ENCODE data around the gene LANCL3.

Gene LANCL3

GRCh38 chrX:37594755-37595382, 23.4 kb downstream of the LANCL3 start:
- Histone ChIP-seq H3K79me2 (ENCODE audit: insufficient read depth, low read length) (no peaks in the 10 kb centered on the region), H3K9me3 (ENCODE audit: insufficient read depth, low read depth, low read length) (no peaks in the 10 kb centered on the region)
- no peak for TF ChIP-seq CTCF (conservative IDR thresholded peaks at IDR 0.05; ENCODE audit: low read length)
- no peak for TF ChIP-seq EZH2phosphoT487 (IDR thresholded peaks at IDR 0.05; ENCODE audit: borderline replicate concordance)

GRCh38 chrX:37599729-37600128, 28.3 kb downstream of the LANCL3 start:
- H3K4me2 ChIP-seq (ENCODE audit: low read depth, low read length, poor library complexity, severe bottlenecking), result no peak overlapping the region
- H3K36me3 ChIP-seq (ENCODE audit: insufficient read depth, low read length), result no peaks in the 10 kb centered on the region
- H3K9ac ChIP-seq (ENCODE audit: low read depth, low read length, poor library complexity, severe bottlenecking), result no peak overlapping the region
- no peaks in the 10 kb centered on the region for H3K79me2 ChIP-seq (ENCODE audit: insufficient read depth, low read length)
- no peaks in the 10 kb centered on the region for H3K27me3 ChIP-seq (ENCODE audit: insufficient read depth, low read length, poor library complexity, severe bottlenecking)
- no peak overlapping the region for H3K4me3 ChIP-seq (ENCODE audit: low read length, poor library complexity, severe bottlenecking)
- H2AFZ ChIP-seq (ENCODE audit: low read length), result no peak overlapping the region
- H3F3A ChIP-seq (ENCODE audit: low read depth), result no peaks in the 10 kb centered on the region
- TF ChIP-seq EZH2phosphoT487 (IDR thresholded peaks at IDR 0.05; ENCODE audit: borderline replicate concordance) (no peak), CTCF (conservative IDR thresholded peaks at IDR 0.05; ENCODE audit: low read length) (no peak)
- H3K9me3 ChIP-seq (ENCODE audit: insufficient read depth, low read depth, low read length), result no peaks in the 10 kb centered on the region
- no peaks in the 10 kb centered on the region for H3K4me1 ChIP-seq (ENCODE audit: insufficient read depth, low read length, poor library complexity, severe bottlenecking)
- no peaks in the 10 kb centered on the region for H3K9me2 ChIP-seq (replicated peaks; ENCODE audit: low read depth, low read length)
- H4K20me1 ChIP-seq (ENCODE audit: insufficient read depth, low read length, poor library complexity, severe bottlenecking), result no peaks in the 10 kb centered on the region

More at GRCh38 chrX:37594755-37595382, 23.4 kb downstream of the LANCL3 start:
- Histone ChIP-seq H3F3A (ENCODE audit: low read depth) (no peaks in the 10 kb centered on the region), H2AFZ (ENCODE audit: low read length) (no peak overlapping the region), H3K36me3 (ENCODE audit: insufficient read depth, low read length) (no peaks in the 10 kb centered on the region), H3K4me1 (ENCODE audit: insufficient read depth, low read length, poor library complexity, severe bottlenecking) (no peaks in the 10 kb centered on the region), H3K9ac (ENCODE audit: low read depth, low read length, poor library complexity, severe bottlenecking) (no peak overlapping the region), H3K4me3 (ENCODE audit: low read length, poor library complexity, severe bottlenecking) (no peak overlapping the region), H3K27me3 (ENCODE audit: insufficient read depth, low read length, poor library complexity, severe bottlenecking) (no peaks in the 10 kb centered on the region), H4K20me1 (ENCODE audit: insufficient read depth, low read length, poor library complexity, severe bottlenecking) (no peaks in the 10 kb centered on the region), H3K9me2 (replicated peaks; ENCODE audit: low read depth, low read length) (no peaks in the 10 kb centered on the region), H3K4me2 (ENCODE audit: low read depth, low read length, poor library complexity, severe bottlenecking) (no peak overlapping the region)

GRCh38 chrX:37603938-37604409, 32.5 kb downstream of the LANCL3 start:
- no peak overlapping the region for H3K4me2 ChIP-seq (ENCODE audit: low read depth, low read length, poor library complexity, severe bottlenecking)
- no peaks in the 10 kb centered on the region for H3K9me3 ChIP-seq (ENCODE audit: insufficient read depth, low read depth, low read length)

More at GRCh38 chrX:37603938-37604409, 32.5 kb downstream of the LANCL3 start:
- no peak for TF ChIP-seq CTCF (conservative IDR thresholded peaks at IDR 0.05; ENCODE audit: low read length)
- TF ChIP-seq EZH2phosphoT487 (IDR thresholded peaks at IDR 0.05; ENCODE audit: borderline replicate concordance), result no peak
- H3K9me2 ChIP-seq (replicated peaks; ENCODE audit: low read depth, low read length), result no peaks in the 10 kb centered on the region
- no peak overlapping the region for H3K9ac ChIP-seq (ENCODE audit: low read depth, low read length, poor library complexity, severe bottlenecking)
- H3K36me3 ChIP-seq (ENCODE audit: insufficient read depth, low read length), result no peaks in the 10 kb centered on the region
- H3K4me1 ChIP-seq (ENCODE audit: insufficient read depth, low read length, poor library complexity, severe bottlenecking), result no peaks in the 10 kb centered on the region
- H3K27me3 ChIP-seq (ENCODE audit: insufficient read depth, low read length, poor library complexity, severe bottlenecking), result no peaks in the 10 kb centered on the region
- H3F3A ChIP-seq (ENCODE audit: low read depth), result no peaks in the 10 kb centered on the region
- no peaks in the 10 kb centered on the region for H3K79me2 ChIP-seq (ENCODE audit: insufficient read depth, low read length)
- no peaks in the 10 kb centered on the region for H4K20me1 ChIP-seq (ENCODE audit: insufficient read depth, low read length, poor library complexity, severe bottlenecking)
- H3K4me3 ChIP-seq (ENCODE audit: low read length, poor library complexity, severe bottlenecking), result no peak overlapping the region
- 0 out of 2 replicates have a peak overlapping the region, but pooled peaks have one; percentile 49 for H2AFZ ChIP-seq (ENCODE audit: low read length)
